Measurements from ENCODE around the gene GSAP.

GRCh38 chr7:77360969-77361368 is 55.2 kb downstream of the GSAP start:
- TF ChIP-seq CTCF (IDR thresholded peaks at IDR 0.05) (no peak), EZH2 (IDR thresholded peaks at IDR 0.05; ENCODE audit: borderline replicate concordance, insufficient read depth, low read depth, low read length, poor library complexity, severe bottlenecking) (no peak)

Data from B cell (primary cell).